NCI-H2227 treated with DMSO at 0.1 percent for 48 hours (cell line): Measurements from ENCODE around the gene DNMT3A.

Source experiments
- DNase-seq: peaks from one replicate; lab custom pipeline; 2025; lab: John Stamatoyannopoulos, UW

Gene DNMT3A

DNA sequence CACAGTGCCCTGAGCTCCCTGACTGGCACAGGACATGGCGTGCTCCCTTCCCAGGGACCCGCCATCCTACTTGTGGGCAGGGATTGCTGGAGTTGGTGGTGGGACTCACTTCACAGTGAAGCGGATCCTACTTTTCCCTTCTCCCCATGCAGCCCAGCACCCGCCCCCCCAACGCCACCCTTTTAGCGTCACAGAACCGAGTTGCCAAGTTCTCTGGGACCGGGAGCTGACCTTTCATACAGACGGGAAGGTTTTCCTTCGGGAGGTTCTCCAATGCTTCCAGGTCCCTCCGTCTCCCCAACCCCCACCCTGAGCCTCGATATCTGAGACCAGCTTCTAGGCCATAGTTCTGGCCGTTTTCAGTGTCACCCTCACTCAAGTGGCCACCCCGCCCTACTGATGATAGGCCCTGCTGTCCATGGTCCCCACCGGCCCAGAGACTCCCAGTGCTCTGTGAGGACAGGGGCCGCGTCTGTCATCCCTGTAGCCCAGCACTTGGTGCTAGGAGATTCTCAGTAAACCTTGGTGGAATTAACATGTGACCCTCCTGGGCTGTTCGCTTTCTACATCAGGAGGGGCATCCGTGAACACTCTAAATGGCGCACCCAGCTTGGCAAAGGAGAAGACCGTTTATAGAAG lies 1.6 kb upstream of the DNMT3A start:
- no peak for DNase-seq

DNA sequence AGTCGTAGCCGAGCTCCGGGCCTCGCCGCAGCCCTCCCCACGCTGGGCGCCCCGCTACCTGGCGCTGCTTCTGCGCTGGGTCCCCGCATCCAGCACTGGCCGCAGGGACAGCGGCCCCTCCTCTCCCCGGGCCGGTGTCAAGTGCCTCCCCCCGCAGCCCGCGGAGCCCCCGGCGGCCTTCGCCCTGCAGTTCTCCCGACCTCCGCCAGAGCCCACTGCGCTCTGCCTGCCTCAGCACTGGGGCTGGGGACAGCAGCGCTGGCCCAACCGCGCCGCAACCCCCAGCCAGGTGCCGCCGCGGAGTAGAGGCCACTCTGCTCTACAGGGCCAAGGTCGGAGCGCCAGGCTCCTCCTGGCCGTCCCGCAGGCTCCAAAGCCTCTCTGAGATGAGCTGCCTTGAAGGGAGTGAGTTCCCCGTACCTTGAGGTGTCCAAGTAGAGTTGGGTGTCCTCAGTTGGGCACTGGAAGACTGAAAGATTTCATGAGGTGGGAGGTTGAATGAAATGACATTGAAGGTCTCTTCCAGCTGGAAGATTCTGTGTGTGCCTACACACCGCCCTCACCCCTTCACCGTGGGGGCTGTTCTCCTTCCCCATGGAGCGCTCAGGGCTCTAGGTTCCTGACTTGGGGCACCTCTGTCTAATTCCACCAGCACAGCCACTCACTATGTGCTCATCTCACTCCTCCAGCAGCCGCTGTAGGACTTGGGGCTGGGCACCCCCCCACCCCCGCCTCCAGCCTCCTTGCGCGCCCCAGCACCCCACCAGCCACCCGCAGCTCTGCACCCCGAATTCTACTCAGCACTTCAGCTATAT lies 854 bp upstream of the DNMT3A start:
- peak; percentile 79 for DNase-seq

DNA sequence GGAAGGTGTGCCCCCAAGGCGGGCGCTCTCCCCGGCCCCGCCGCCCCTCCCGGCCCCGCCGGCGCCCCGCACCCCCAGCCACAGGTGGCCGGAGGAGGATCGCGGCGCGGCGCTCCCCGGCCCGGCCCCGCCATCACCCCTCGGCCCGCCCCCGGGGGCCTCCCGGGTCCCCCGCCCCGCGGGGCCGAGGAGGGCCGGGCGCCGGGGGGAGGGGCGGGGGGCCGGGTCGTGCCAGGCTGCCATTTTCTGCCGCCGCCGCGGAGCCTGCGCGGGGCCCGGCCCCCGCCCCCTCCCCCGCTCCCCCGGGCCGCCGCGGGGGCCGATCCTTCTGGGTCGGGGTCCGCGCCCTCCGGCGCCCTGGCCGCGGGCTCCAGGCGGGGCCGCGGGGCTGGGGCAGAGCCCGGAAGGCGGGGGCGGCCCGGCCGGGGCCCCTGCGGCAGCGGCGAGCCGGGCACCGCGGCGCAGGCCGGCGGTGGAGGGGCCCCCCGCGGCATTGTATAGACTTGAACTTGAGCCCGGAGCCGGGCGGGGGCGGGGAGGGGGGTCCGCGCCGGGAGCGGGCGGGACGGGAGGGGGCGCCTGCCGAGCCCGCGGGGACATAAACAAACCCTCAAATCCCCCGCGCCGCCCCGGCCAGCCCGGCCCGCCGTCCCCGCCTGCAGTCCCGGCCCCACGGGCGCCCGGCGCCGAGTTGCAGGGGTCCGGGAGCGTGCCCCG lies 556 bp downstream of the DNMT3A start:
- DNase-seq = no peak

DNA sequence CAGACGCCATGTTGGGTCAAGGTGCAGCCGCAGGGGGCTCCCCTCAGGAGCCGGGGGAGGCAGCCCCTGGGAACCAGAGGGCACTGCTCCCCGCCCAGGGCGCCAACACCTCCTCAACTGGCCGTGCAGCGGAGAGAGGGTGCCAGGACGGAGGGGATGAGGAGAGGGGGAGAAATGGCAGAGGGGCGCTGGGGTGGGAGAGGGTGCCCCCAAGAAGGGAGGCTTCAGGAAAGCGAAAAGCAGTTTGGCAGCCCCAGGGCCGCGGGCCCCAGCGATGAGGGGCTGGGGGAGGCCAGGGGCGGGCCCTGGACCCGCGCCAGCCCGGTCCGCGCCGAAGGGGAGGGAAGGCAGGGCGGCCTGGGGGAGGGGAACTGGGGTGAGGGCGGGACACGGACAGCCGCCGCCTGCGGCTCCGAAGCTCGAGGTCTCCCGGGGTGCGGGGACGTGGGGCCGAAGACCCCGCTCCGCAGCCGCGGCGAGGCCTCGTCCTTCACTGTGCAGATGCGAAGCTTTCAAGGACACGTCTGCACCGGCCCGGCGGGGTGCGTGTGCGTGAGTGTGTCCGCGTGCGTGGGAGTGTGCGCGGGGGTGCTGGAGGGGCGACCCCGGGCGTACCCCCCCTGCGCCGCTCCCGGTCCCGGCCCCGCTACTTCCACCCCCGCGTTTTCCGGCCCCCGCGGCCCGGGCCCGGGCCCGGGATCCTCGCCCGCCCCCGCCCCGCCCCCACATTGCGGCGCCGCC lies 1.4 kb downstream of the DNMT3A start:
- DNase-seq = peak; percentile 33

DNA sequence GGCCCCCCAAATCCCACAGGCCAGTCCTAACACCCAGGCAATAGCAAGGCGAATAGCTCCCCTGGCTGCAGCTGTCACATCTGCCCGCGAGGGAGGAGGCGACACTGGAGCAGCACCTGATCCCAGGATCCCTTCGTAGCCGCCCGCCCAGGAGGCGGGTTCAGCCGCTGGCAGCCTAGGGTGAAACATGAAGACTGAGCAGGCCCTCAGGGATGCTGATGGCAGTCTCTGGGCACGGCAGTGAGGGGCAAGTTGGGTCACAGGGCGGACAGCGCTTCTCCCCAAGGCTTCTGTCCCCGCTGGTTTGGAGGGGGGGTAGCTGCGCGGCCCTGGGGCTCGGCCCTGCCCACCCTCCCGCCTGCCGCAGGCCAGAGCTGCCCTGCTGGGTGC lies 1.9 kb downstream of the DNMT3A start:
- DNase-seq = peak; percentile 41

DNA sequence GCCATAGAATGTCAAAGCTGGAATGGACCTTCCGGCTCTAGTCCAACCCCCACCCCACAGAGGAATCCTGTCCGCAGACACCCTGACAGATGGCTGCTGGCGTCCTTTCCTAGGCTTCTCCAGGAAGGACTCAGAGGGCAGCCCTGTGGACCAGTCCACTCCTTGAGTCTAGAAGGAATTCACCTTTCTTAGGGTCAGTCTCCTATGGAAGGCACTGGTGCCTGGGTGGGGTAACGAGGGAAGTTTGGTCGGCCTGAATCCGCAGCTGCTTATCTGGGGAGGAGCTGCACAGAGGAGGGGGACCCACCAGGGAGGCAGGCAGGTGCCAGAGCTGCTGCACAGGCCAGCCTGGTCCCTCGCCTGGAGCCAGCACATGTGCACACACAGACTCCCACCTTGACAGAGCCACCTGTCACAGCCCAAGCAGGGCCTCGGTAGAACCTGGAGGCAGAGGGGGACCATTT lies 2.5 kb downstream of the DNMT3A start:
- DNase-seq = no peak

DNA sequence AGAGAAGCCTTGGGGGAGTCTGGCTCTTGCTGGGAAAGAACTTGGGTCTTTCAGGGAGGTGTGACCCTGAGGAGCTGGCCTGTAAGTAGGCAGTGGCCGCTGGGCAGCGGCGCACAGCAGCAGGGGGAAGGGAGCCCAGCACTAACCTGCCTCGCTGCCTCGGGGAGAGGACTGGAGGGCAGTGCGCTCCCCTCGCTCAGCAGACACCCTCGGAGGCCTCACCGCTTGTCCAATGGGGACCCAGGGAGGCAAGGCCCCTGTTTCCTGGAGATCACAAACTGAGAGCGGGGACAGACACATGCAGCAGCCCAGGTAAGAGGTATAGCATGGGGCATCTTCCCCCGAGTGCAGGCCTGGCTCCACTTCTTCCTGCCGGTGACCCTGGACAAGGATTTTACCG lies 3.3 kb downstream of the DNMT3A start:
- DNase-seq = no peak

DNA sequence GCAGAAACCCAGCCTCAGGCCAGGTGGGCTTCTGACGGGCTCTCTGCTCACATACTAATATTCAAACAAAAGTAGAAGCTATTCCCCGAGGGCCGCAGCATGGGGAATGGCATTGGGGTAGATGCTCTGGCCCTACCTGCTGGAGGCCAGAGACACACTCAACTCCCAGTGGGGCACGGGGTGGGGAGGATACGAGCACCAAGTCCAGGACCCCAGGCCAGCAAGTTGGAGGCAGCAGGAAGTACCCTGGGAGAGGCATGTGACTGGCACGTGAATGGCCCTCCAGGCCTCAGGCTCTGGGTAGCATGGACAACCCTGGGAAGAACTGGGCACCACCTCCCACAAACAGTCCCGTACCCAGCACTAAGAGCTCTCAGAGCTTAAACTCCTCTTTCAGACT lies 3.8 kb downstream of the DNMT3A start:
- no peak for DNase-seq

DNA sequence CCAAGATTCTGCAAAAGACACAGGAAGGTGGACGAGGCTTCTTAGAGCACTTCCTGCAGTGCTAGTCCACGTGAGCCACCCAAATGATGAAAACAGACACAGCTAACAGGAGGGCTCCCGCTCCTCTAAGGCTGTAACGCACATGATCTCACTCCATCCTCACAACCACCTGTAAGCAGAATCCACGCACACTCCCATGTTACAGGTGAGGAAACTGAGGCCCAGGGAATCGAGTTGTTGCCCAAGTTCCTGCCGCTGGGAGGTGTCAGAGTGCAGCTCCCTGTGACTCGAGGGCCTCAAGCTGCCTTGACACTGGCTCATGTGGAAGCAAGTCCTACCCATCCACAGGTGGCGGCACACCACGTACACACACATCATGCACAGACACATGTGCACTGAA lies 4.4 kb downstream of the DNMT3A start:
- DNase-seq = no peak

DNA sequence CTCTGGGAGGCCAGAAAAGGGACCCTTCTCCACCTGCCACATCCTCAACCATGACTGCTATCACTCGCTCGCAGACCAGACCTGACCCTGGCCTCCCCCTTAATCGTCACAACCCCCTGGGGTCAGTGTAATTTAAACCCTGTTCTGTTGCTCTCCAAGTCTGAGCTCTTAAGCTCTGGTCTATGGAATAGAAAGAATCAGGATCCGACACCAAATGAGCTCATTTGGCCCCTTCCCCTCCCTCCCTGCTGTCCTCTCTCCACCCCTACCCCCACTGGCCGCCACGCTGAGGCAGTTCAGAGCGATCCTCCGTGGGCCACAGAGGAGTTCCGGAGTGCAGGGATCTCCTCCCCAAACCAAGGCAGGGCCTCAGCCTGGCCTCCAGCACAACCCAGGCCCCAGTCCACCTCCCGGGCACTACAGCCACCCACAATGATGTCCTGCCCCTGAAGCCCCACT lies 5.3 kb downstream of the DNMT3A start:
- no peak for DNase-seq

DNA sequence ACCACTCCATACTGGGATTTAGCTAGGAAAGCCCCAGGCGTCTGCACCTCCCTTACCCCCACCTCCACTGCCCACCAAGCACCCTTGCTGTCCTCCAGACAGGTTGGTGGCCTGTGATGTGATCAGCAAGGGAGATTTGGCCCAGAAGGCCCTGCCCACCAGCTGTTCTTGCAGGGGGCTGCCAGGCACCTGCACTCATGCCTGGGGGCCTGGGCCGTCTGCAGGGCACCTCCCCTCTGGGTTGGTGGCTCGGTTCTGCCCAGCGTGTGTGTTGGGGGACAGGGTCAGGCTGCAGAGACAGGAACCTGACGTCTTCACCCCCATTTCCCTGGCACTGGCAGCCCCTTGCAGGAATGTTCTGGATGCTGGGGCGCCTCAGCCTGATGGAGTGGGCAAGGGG lies 5.8 kb downstream of the DNMT3A start:
- no peak for DNase-seq

DNA sequence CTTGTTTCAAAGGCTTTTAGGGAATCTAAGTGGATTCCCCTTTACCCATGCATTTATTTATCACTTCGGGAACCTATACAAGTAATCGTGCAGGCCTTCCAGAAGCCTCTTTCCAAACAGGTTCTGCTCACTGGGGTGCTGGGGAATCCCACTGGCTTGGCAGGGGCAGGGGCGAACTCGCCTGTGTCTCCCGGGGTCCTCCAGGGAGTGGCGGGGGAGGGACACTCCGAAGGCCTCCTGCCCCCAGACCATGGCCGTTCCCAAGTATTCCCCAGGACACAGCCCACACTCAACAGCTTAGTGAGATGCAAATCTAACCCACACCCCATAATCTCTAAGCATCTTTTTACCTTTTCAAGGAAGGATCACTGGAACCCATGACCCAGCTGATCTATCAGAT lies 6.5 kb downstream of the DNMT3A start:
- DNase-seq = no peak

DNA sequence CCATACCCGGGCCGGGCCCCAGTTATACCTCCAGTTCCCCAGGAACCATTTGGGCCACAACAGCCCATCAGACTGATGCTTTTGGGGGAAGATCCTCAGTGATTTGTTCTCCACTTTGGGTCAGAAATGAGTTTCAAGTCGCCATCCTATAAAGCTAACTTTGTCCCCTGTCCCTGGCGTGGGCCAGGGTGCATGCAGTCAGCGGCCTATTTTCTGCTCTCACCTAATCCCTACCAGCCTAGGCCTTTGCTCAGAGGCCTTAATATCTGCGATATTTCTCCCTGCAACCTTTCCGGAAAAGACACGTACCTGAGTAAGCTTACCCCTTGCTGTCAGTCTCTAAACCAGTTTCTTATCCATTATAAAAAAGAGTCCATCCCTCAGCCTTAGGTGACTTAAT lies 7.2 kb downstream of the DNMT3A start:
- DNase-seq = no peak

DNA sequence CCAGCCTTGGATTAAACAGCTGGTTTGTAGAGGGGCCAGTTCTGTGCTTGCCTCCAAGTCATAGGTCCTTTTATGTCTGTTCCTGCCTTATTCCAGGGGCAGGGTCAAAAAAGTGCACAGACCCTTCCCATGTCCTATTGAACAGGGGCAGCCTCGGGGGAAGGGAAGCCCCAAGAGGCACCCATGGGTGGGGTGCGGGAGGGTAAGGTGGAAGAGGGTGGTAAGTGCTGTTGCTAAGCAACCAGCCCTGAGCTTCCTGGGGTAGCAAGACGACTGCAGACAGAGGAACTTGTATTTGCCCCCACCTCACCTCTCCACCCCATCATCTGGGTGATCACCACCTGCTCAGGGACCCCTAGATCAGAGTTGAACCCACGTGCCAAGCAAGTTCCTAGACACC lies 7.7 kb downstream of the DNMT3A start:
- no peak for DNase-seq

DNA sequence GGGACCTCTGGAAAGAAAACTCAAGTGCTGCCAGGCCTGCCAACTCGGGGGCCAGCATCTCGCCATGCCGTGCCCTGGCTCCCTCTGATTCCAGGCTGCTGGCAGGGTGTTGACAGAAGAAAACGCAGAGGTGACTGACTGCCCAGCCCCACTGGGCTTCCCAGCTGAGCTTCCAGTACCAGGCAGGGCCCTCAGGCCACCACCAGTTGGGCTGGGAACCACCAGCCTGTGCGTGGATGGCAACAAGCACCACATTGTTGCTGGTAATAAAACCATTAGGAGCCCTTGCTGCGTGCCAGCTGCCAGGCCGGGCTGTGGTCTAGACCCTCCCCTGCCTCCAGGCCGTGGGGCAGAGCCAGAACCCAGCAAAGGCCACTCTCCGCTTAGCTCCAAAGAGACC lies 9.2 kb downstream of the DNMT3A start:
- no peak for DNase-seq

DNA sequence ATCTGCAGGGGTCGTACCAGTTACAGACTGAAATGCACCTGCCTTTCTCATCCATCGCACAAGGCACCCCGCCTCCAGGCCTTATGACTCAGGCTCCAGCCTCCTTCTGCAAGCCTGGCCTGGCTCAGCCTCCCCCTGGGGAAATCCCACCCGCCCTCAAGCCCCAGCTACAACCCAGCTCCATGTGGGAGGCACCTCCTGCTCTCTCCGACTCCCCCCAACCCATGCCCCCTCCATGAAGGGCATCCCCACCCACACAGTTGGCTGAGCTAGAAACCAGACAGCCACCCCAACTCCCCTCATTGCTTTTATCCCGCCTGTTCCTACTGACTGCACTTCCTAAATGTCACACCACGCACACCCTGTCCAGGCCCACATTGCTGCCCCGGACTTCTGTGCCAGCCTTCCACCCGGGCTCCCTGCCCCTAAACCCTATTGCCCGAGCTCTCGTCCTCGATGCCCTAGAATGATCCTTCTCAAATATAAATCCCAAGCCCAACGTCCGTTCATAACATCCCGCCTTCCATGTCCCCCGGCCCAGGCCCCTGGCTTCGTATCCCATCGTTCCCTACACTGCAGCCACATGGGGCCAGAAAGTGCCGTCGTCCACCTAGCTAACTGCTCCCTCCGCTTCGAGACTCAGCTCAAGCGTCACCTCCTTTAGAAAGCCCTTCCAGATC lies 9.9 kb downstream of the DNMT3A start:
- DNase-seq = no peak

DNA sequence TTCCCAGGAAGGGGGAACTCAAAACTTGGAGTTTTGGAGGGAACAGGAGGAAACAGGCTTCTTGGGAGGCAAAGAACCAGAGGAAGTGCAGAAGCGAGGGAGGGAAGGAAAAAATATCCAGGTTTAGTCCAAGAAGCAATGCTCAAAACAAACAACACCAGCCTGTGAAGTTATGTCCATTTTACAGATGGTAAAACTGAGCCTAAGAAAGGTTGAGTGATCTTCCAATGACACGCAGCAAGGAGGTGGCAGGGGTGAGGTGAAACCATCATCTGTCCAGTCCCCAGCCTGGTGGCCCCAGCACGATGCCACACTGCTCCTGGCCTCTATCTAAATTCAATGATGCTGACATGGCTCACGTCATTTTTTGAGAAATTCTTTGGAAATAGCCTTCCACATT lies 10.8 kb downstream of the DNMT3A start:
- DNase-seq = no peak

DNA sequence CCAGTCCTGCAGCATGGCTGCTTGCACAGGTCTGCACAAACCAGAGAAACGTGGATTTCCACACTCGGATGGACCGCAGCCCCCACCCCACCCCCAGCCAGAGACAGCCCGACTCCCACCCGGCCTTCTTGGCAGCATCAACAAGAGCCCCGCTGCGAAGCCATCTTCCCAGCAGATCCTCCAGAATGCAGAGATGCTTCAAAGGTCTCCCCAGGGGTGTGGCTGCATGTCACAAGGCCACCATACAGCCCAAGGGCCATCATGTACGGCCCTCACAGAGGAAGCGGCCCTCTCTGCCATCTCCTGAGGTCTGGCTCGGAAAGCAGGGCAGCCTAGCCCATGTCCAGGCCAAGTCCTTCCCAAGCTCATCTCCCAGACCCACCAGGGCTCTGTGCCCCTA lies 11.5 kb downstream of the DNMT3A start:
- DNase-seq = no peak

DNA sequence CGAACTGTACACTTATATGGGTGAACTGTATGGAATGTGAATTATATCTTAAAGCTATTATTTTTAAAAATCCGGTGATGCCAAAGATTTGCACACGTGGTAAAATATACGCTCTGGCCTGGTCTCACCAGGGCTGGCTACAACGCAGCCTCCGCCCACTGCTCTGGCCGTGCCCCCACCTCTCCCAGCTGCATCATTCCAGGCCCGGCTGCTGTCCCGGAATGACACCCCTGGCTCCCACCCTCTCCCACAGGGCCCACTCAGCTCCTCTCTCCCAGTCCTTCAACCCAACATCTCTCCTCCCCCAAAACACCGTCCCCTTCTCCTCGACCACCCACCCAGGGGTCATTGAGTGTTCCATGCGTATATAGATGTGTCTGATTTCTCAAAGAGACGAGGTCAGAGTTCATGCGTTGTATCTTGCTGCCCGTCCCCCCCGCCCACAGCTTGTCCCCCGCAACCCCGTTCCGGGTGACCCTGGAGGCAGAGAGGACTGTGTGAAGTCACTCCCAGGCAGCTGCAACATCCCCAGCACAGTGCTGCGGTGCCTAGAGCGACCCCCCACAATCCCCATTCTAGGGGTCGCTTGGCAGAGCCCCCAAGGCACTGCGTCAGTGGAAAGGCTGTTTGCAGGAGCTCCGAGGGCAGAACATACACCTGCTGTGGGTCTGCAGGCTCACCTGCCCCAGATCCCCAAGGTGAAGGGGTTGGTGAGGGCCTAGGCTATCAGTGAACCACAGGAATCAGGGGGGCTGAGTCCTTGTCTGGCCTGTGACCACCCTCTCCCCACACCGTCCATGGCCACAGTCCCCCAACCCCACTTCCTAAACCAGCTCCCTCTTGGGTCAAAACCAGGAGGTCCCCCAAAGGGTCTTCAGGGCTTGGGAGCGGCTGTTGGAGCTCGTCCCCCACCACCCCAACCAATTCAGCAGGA lies 13.3 kb downstream of the DNMT3A start:
- no peak for DNase-seq

DNA sequence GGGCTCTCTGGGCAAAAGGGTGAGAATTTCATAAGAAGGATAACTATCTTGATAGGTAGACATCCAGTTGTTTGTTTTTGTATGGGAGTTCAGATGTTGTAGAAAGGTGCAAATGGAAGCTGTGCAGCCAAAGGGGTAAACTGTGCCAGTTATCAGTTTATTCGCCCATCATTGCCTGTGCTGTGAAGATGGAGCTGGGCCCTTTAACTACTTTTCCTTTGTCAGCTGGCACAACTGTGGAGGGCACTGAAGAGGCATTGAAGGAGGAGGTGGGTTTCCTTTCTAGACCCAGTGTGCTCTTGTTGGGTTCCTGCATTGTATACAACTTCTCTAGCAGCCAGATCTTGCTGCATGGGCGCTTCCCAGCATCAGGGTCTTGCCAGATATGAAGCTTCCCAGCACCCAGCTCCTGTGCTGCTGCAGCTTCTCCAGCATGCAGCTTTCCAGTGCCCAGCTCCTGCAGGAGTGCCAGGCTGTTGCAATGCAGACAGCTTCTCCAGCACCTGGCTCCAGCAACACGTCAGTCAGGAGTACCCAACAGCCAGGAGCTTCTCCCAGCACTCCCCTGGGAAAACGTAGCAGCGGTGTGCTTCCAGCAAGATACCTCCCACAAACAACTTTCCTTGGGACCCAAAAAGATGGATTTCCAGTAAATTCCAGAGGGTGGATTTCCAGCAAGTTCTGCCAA lies 15.3 kb downstream of the DNMT3A start:
- DNase-seq = no peak
